ENCODE measurements around the gene FMR1NB.

DNA sequence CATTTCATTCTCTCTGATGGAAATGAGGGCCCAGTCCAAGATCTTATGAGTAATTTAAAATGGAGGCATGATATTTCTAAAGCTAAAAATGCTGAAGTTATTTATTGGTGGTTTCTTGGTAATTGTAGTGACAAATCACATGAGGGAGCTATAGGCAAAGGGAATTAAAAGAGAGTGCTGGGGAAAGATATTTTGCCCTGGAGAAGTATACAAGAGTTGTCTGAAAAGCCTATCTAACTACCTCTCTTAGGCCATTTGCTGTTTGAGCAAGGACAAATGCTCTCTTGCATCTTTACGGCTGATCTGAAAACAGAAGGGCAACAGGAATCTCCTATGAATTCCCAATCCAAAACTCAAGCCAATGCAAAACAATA, 89.4 kb downstream of the FMR1NB start:
- no peak for TF ChIP-seq POLR2A (IDR thresholded peaks at IDR 0.05; ENCODE audit: low read length)
- no peak for TF ChIP-seq GATA1 (IDR thresholded peaks at IDR 0.05; ENCODE audit: low read depth, low read length)
